HTR-8/SVneo (cell line): ENCODE data around the gene OBSCN.
"Not testable (repeated sequence)": the region's sequence is repeated elsewhere in the genome, so short reads cannot be mapped to it uniquely, and the experiment has no call there.

ENCODE experiments used
- DNase-seq: peaks from one replicate; pipeline ENCODE4 v3.0.0; 2011; ENCODE audit warnings: low spot score, mixed read lengths; ENCODE audit not compliant: insufficient read length
- FAIRE-seq: peaks from 2 replicates; lab custom pipeline; 2011; peaks lifted over from hg19 to GRCh38; lab: Jason Lieb, UNC

OBSCN gene

GRCh38 chr1:228171221-228171891, 36.5 kb upstream of the OBSCN start:
- no peak for FAIRE-seq
- no peak for DNase-seq

DNA sequence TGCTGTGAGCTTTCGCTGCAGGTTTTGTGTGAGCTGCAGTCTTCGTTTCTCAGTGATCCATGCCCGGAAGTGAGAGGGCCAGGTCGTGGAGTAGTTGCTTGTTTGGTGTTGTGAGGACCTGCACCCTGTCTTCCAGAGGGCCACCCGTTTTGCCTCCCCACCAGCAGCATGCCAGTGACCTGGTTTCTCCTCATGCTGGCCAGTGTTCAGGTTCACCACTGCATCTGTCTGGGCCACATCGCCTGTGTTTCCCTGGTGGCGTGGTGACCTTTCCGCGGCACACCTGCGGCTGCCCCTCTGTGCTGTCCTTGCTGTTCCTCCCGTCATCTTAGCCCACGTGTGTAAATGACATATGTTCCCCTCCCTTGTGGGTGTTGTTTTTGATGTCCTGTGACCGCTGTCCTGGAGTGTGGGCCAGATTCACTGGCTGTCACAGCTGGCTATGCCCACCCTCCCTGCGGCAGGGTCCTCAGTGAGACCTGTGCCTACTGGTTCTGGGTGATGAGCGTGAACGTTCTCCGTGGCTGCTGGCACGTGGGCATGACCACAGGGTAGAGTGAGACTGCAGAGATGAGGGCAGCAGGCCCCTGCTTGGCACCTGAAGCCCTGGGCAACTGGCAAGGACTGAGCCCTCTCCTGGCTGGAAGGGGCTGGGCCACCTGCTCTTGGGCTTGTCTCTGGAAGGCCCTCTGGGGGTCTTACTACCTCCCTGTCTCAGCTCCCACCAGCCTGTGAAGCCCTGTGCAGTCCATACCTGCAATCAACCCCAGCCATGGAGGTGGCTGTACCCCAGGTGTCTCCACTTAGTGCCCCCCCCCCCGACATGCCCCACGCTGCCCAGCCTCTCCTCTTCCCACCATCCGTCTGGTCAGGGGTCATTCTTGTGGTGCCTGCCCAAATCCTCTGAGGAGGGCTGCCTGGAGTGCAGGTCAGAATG, 35.0 kb upstream of the OBSCN start:
- FAIRE-seq: no peak

GRCh38 chr1:228173528-228174481, 34.0 kb upstream of the OBSCN start:
- DNase-seq: not testable (repeated sequence)
- peak; percentile 67 for FAIRE-seq

More for the DNA sequence above, 35.0 kb upstream of the OBSCN start:
- DNase-seq: no peak

- DNase-seq: no peak
- FAIRE-seq: no peak
Observed at GRCh38 chr1:228174482-228175315, 33.1 kb upstream of the OBSCN start.

GRCh38 chr1:228175316-228176023, 32.4 kb upstream of the OBSCN start:
- no peak for FAIRE-seq
- no peak for DNase-seq

DNA sequence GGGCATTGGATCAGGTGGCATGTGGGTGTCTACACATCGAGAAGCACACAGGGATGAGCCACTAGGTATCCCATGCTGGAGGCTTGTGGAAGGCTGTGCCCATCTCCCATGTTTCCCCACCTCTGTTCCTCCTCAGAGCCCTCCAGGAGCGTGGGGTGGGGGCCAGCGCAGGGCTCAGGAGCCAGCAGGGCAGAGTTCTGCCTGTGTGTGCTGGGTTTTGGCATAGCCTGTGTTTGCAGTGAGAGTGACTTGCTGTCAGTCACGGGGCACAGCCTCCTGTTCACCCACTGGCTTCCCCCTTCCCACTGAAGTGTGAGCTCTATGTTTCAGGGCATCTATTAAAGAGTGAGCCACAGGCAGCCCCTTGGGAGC, 31.8 kb upstream of the OBSCN start:
- FAIRE-seq (no peak), DNase-seq (no peak)

DNA sequence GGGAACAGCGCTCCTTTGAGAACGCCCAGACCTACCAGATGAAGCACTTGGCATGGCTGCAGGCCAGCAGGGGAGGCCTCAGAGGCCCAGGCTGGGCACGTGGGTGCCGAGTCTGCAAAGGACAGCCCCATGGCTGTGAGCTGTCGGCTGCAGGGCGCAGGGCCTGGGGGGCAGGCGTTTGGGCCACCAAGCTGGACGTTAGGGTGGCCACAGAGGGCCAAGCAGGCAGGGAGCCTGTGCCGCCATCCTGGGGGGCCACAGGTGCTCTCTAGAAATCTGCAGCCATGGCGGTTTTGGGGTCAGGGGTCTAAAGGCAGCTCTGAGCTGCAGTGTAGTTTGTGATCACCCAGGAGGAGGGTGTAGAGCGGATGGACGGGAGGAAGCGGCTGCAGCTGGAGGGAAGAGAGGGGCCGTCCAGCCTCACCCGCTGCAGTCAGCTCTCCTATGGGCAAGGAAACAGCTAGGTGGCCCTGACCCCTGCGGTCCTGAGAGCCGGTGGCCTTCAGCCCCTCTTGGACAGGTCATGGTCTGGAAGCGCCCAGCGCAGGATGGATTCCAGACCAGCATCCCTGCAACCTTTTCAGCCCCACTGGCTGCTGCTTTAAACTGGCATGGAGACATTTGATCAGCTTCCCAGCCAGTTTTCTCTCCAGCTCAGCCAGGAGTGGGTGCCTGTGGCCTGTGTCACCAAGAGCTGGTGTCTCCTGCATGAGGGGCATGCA, 31.2 kb upstream of the OBSCN start:
- DNase-seq (no peak), FAIRE-seq (no peak)

- DNase-seq: no peak
- FAIRE-seq: no peak
Observed at GRCh38 chr1:228177183-228177475, 30.7 kb upstream of the OBSCN start.

DNA sequence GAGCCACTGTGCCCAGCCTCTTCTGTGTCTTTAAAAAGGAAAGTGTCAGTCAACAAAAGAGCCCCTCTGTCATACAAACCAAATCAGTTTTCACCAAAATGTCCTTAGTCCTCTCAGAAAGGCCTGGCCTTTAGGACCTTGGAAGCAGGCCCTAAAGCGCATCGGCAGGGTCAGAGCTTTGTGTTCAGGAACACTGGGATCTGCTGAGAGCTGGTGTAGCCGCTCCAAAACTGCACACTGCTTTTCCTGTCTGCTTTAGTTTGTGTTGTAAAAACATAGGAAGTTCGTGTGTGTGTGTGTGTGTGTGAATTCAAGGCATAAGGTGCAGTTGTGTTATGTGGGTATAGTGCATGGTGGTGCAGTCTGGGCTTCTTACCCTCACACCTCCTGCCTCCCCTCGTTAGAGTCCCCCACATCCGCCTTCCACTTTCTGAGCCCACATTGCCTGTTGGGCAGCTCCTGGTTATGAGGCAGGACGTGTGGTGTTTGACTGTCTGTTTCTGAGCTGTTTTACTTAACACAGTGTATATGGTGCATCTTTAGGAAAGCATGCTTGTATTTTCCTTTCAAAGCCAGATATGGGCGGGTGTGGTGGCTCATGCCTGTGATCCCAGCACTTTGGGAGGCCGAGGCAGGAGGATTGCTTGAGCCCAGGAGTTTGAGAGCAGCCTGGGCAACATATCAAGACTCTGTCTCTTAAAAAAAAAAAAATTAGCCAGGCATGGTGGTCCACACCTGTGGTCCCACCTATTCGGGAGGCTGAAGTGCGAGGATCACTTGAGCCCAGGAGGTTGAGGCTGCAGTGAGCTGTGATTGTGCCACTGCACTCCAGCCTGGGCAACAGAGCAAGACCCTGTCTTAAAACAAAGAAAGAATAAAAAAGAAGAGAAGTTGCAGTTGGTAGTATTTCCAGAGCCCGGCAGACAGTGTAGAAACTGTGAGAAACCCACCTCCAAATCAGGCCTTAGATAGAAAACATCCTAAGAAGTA, 29.8 kb upstream of the OBSCN start:
- FAIRE-seq (no peak), DNase-seq (no peak)

DNA sequence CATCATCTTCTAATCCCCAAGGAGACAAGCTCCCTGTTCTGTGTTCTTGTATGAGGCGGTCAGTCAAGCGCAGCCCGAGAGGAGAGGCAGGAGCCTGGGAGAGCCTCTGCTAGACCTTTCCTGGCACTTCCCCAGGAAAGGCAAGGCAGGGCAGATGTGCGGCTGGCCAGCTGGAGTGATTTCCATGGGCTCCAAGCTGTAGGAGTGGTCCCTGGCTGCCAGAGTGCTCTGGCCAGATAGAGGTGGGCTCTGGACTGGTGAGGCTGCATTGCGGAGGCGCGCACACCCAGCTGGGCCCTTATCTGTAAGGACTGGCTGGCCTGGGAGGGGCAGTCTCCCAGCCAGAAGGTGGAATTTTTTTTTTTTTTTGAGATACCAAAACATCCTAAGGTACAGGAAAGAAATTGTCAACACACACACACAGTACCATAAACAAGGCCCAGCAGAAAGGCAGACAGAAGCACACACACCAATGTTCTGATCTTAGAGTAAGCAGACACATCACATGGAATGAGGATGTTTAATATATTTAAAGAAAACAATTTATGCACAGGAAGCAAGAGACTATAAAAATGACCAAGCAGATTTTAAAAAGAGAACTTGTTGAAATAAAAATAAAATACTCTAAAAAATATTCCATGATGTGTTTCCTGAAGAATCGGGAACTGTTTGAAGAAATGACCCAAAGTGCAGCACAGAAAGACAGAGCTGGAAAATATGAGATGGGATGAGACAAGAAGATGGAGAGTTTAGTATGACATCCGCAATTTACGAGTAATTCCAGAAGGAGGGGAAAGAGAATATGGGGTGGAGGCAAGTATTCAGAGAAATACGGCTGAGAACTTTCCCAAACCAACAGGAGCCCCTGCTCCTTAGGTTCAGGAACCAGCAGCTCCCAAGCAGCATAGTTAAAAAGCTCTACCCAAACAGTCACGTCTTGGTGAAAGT, 28.8 kb upstream of the OBSCN start:
- DNase-seq: no peak
- FAIRE-seq: no peak

- FAIRE-seq: no peak
- no peak for DNase-seq
Observed at GRCh38 chr1:228180271-228180958, 27.4 kb upstream of the OBSCN start.

- FAIRE-seq (no peak), DNase-seq (no peak)
Observed at GRCh38 chr1:228180959-228181644, 26.7 kb upstream of the OBSCN start.

- DNase-seq: no peak
- FAIRE-seq: no peak
Observed at GRCh38 chr1:228181645-228182034, 26.2 kb upstream of the OBSCN start.

DNA sequence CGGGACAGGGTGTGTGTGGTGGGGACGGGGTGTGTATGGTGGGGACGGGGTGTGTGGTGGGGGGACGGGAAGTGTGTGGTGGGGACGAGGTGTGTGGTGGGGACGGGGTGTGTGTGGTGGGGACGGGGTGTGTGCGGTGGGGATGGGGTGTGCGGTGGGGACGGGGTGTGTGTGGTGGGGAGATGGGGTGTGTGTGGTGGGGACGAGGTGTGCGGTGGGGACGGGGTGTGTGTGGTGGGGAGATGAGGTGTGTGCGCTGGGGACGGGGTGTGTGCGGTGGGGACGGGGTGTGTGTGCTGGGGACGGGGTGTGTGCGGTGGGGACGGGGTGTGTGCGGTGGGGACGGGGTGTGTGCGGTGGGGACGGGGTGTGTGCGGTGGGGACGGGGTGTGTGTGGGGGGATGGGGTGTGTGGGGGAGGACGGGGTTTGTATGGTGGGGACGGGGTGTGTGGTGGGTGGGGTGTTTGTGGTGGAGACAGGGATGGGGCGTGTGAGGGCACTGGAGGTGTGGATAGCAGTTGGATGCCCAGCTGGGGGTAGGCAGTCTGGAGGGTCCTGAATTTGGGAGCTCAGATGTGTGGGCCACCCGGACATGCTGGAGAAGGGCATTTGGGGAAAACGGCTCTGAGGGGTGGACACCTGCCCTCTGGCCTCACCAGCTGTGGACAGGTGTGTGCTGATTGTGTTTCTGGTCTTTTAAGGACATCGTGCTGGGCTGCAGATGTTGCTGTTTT, 25.4 kb upstream of the OBSCN start:
- FAIRE-seq: no peak
- DNase-seq: no peak

- no peak for FAIRE-seq
- no peak for DNase-seq
Observed at GRCh38 chr1:228184152-228184551, 23.7 kb upstream of the OBSCN start.
